ENCODE results near the gene ARHGDIA.

Gene ARHGDIA

DNA sequence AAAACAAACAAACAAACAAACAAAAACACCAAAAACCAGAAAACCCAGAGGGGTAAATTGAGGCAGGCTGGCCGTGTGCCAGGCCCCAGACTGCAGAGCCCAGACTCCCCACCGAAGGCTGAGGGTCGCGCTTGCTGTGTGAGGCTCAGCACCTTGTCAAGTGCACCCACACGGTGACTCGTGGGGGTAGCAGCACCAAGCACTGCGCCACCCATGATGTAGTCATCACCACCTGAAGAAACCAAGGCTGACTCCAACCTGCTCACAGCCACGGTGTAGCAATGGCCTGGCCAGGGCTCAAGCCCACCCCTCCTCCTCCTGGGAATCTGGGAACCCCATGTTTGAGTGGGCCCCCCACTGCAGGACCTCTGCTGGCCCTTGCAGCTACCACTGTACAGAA lies 50.0 kb downstream of the ARHGDIA start:
- DNase-seq: no peak

DNA sequence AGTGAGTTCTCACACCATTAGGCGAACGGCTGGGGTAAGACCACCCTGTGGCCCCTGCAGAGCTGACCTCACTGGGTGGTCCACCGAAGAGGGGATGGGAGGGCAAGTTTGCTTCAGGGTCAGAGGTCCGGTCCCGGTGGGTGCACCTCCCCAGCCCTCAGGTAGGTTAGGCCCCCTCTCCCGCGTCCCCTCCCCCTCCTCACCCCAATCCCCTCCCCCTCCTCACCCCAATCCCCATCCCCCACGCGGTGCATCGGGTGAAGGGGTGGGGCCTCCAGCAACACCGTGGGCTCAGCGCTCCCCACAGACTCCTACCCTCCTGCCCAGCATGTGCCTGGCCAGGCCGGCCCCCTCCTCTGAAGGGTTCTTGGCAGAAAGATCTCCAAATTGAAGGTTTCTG lies 51.4 kb downstream of the ARHGDIA start:
- no peak for DNase-seq

DNA sequence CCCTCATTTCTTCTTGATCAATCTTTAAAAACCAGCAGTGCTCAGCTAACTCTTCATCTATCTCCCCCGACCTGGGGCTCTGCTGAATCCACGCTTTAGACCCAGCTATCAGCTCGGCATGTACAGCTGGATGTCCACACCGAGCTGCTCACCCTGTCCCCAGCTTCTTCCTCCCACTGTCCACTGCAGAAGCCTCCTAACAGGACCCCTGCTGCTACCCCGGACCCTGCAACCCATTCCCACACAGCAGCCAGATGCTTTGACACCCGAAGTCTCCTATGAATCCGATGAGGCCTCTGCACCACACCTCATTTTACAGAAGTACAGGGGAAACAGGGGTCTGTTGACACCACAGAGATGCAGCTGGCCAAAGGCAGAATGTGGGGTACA lies 53.4 kb downstream of the ARHGDIA start:
- no peak for DNase-seq
